IPS-15b (cell line): ENCODE results near the gene XG.
"Not testable (repeated sequence)": the region's sequence is repeated elsewhere in the genome, so short reads cannot be mapped to it uniquely, and the experiment has no call there.

Experiments used
- H3K27me3 ChIP-seq: one replicate; pipeline ENCODE4 v1.6.1; 2013; ENCODE audit warnings: low read length; ENCODE audit not compliant: control insufficient read depth, insufficient read depth
- H3K36me3 ChIP-seq: one replicate; pipeline ENCODE4 v1.6.1; 2013; ENCODE audit warnings: low read length; ENCODE audit not compliant: control insufficient read depth, insufficient read depth
- H3K4me1 ChIP-seq: one replicate; pipeline ENCODE4 v1.6.1; 2013; ENCODE audit warnings: mild to moderate bottlenecking, low read length; ENCODE audit not compliant: control insufficient read depth, insufficient read depth
- H3K4me3 ChIP-seq: one replicate; pipeline ENCODE4 v1.5.1; 2013; ENCODE audit warnings: low read depth, low read length
- H3K9ac ChIP-seq: one replicate; pipeline ENCODE4 v1.6.1; 2013; ENCODE audit warnings: low read depth, mild to moderate bottlenecking, low read length
- H3K9me3 ChIP-seq: one replicate; pipeline ENCODE4 v1.6.1; 2013; ENCODE audit warnings: mild to moderate bottlenecking, low read length; ENCODE audit not compliant: control insufficient read depth, insufficient read depth

XG gene

DNA sequence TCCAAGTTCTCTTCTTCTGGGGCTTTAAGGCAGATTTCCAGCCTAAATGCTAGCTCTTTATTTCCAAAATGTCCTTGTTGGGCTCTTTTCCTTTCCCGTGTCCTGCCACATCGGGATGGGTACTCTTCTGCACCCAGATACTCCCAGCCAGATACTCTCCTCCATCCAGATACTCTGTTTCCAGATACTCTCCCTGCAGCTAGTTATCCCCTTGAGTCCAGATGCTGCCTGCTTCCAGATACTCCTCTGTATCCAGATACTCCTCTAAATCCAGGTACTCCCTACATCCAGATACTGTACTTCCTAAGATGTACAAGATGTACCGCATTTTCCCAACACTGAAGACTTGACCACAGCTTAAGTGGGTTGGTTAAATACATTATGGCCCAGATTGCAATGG is 10.5 kb upstream of the XG start:
- Histone ChIP-seq H3K27me3 (no peaks in the 10 kb centered on the region), H3K9ac (no peak overlapping the region), H3K4me1 (no peaks in the 10 kb centered on the region), H3K36me3 (no peaks in the 10 kb centered on the region), H3K9me3 (no peaks in the 10 kb centered on the region), H3K4me3 (no peak overlapping the region)

DNA sequence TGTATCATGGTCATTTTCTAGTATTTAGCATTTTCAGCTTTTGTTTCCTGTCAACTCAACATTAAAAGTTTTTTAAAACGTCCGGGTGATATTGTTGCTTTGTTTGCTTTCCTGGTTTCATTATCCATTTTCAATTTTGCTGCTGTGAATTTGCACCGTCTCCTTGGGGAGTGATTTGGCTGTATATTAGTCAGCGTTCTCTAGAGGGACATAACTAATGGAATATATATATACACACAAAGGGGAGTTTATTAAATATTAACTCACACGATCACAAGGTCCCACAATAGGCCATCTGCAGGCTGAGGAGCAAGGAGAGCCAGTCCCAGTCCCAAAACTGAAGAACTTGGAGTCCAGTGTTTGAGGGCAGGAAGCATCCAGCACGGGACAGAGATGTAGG is 5.6 kb upstream of the XG start:
- not testable (repeated sequence) for H3K9me3 ChIP-seq, H3K9ac ChIP-seq, H3K27me3 ChIP-seq, H3K36me3 ChIP-seq, H3K4me3 ChIP-seq, H3K4me1 ChIP-seq

DNA sequence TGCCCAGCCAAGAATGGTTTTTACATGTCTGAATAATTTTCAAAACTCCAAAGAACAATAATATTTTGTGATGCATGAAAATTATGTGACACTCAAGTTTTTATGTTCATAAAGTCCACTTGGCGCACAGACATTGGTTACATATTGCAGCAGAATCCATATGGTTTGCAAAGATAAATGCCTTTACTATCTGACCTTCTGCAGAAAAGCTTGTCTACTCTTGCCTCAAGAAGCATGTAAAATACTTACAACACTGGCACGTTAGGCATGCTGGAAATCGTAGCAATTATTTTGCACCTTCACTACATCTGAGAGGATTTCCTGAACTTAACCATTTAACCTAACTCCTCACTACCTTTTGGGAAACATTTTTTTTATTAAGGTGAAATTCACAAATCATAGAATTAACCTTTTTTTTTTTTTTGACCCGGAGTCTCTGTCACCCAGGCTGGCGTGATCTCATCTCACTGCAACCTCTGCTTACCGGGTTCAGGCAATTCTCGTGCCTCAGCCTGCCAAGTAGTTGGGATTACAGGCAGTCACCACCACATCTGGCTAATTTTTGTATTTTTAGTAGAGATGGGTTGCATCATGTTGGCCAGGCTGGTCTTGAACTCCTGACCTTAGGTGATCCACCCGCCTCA is 3.5 kb upstream of the XG start:
- no peaks in the 10 kb centered on the region for H3K9me3 ChIP-seq
- H3K4me1 ChIP-seq = no peaks in the 10 kb centered on the region
- H3K36me3 ChIP-seq = no peaks in the 10 kb centered on the region
- H3K4me3 ChIP-seq = no peak overlapping the region
- H3K9ac ChIP-seq = no peak overlapping the region
- H3K27me3 ChIP-seq = no peaks in the 10 kb centered on the region

DNA sequence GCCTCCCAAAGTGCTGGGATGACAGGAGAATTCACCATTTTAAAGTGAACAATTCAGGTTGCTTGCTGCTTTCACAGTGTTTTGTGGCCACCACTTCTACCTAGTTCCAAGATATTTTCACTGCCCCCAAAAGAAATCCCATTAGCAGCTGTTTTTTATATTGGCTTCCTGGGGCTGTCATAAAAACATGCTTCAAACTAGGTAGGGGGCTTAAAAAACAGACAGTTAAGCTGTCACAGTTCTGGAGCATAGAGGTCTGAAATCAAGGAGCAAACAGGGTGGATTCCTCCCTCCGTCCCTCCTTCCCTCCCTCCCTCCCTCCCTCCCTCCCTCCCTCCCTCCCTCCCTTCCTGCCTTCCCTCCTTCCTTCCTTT is 3.0 kb upstream of the XG start:
- no peaks in the 10 kb centered on the region for H3K4me1 ChIP-seq
- H3K9ac ChIP-seq = no peak overlapping the region
- no peak overlapping the region for H3K4me3 ChIP-seq
- no peaks in the 10 kb centered on the region for H3K9me3 ChIP-seq
- H3K36me3 ChIP-seq = no peaks in the 10 kb centered on the region
- H3K27me3 ChIP-seq = no peaks in the 10 kb centered on the region

DNA sequence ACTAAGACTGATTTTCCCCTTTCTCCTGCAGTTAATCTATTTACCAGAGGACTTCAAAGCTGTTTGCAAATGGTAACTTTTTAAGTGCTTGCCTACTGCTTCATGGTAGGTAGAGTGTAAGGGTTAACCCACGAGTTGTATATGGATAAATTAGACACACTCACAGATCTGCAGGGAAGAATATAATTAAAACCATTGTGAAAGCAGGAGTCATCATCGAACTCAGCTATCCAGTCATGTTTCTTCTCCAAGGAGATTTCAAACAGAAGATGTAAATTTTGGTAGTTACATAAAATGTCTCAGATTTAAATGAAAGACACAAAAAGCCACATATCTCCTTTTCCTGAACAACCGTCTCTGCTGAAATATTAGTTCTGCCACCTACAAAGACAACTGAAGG is 549 bp upstream of the XG start:
- Histone ChIP-seq H3K9ac (no peak overlapping the region), H3K9me3 (no peaks in the 10 kb centered on the region), H3K36me3 (no peaks in the 10 kb centered on the region), H3K4me3 (no peak overlapping the region), H3K27me3 (no peaks in the 10 kb centered on the region), H3K4me1 (no peaks in the 10 kb centered on the region)

DNA sequence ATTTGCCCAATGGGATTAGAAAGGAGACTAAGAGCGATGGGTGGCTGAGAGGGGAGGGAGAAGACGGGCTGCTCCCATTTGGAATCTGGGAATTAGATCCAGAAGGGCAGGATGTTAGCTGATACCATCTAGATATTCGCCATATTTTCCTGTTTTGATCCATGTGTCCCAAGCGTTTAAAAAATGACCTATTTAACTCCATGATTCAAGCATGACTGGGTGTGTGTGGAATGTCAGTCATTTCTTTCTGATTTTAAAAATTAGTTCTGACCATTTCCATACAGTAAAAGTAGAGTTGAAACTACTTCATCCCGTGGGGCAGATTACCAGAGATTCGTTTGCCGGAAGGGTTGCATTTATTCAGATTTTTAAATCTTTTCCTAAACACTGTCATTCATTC is 601 bp downstream of the XG start:
- H3K9me3 ChIP-seq, H3K27me3 ChIP-seq, H3K36me3 ChIP-seq, H3K4me1 ChIP-seq, H3K9ac ChIP-seq, H3K4me3 ChIP-seq: not testable (repeated sequence)

DNA sequence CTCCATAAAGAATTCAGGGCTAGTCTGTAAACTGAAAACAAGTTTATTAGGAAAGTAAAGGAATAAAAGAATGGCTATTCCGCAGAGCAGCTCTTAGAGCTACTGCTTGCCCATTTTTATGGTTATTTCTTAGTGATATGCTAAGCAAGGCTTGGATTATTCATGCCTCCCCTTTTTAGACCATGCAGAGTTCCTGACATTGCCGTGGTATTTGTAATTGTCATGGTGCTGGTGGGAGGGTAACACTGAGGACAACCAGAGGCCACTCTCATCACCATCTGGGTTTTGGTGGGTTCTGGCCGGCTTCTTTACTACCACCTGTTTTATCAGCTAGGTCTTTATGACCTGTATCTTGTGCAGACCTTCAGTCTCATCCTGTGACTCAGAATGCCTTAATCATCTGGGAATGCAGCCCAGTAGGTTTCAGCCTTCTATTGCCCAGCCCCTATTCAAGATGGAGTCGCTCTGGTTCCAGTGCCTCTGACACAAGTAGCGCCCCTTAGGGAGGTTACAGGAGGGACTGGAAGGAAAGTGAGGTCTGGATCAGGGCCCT is 3.4 kb downstream of the XG start:
- H3K4me3 ChIP-seq, H3K36me3 ChIP-seq, H3K27me3 ChIP-seq, H3K4me1 ChIP-seq, H3K9ac ChIP-seq, H3K9me3 ChIP-seq: not testable (repeated sequence)

DNA sequence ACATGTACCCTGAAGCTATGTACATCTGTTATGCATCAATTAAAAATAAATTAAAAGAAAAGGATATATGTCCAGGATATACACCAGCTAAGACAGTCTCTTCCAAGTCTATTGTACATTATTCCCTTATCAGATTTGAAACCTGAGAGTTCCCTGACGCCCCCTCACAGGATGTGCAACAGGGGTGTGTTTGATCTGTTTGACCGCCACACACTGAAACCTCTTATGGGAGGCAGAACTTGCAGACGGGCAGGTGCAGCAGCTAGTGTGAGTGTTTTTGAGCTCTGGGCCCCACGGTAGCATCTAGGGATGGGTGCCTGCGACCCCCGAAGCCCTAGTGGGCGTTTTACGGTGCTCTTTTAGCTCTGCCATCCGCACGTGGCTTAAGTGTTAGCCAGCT is 4.7 kb downstream of the XG start:
- Histone ChIP-seq H3K4me1 (no peaks in the 10 kb centered on the region), H3K9ac (no peak overlapping the region), H3K4me3 (no peak overlapping the region), H3K36me3 (no peaks in the 10 kb centered on the region), H3K27me3 (no peaks in the 10 kb centered on the region), H3K9me3 (no peaks in the 10 kb centered on the region)

DNA sequence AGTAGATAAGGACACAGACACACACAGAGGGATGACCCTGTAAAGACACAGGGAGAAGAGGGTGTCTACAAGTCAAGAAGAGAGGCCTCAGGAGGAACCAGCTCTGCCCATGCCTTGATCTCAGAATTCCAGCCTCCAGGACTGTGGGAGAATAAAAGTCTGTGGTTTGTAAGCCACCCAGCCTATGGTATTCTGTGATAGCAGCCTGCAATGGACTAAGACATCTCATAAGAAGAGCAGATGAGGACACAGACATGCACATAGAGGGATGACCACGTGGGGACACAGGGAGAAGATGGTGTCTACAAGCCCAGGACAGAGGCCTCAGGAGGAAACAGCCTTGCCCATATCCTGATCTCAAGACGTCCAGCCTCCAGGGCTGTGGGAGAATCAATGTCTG is 9.4 kb downstream of the XG start:
- no peaks in the 10 kb centered on the region for H3K27me3 ChIP-seq
- no peaks in the 10 kb centered on the region for H3K4me1 ChIP-seq

DNA sequence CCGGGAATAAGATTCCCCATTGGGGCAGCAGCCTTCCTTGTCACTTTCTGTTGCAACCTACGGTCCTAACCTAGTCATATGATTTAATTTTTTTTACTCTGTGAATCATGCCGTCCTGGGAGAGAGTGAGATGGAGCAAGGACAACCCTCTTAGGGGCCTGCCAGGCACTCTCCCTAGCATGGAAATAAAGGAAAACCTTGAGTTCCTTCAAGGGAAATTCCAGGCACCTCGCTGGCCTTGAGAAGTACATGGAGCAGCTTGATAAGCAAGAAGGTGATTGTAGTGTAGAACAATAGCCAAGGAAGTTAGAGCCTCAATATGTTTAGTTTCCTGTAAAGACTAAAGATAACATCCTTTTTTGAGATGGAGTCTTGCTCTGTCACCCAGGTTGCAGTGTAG is 10.8 kb downstream of the XG start:
- not testable (repeated sequence) for H3K4me3 ChIP-seq, H3K27me3 ChIP-seq, H3K9ac ChIP-seq, H3K4me1 ChIP-seq, H3K9me3 ChIP-seq, H3K36me3 ChIP-seq

More for the DNA sequence above, 9.4 kb downstream of the XG start:
- Histone ChIP-seq H3K9me3 (no peaks in the 10 kb centered on the region), H3K4me3 (no peak overlapping the region), H3K36me3 (no peaks in the 10 kb centered on the region), H3K9ac (no peak overlapping the region)

DNA sequence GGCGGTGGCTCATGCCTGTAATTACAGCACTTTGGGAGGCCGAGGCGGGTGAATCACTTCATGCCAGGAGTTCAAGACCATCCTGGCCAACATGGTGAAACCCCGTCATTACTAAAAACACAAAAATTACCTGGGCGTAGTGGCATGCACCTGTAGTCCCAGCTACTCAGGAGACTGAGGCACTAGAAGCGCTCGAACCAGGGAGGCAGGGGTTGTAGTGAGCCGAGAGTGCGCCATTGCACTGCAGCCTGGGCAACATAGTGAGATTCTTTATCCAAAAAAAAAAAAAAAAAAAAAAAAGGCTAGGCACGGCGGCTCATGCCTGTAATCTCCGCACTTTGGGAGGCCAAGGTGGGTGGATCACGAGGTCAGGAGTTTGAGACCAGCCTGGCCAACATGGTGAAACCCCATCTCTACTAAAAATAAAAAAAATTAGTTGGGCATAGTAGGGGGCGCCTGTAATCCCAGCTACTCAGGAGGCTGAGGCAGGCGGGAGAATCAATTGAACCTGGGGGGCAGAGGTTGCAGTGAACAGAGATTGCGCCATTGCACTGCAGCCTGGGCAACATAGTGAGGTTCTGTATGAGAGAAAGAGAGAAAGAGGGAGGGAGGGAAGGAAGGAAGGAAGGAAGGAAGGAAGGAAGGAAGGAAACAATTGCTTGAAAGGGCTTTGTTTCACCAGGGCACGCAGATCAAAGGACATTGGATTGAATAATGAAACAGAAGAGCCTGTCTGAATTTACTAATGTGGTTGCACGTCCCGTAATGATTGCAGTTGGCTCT is 13.1 kb downstream of the XG start:
- H3K4me1 ChIP-seq, H3K36me3 ChIP-seq, H3K4me3 ChIP-seq, H3K9ac ChIP-seq, H3K9me3 ChIP-seq, H3K27me3 ChIP-seq: not testable (repeated sequence)

DNA sequence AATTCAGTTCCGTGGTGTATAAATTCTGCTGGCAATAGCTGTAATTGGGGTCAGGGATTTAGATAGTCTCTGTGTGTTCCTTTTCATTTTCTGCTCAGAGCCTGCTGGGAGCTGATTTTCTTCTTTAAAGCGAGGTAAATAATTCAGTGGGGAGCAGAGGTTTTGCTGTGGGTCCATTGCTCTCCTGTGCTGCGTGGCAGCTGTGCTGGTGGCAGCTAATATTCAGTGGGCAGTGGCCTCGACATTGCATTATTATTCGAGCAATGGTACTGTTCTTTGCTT is 13.7 kb downstream of the XG start:
- Histone ChIP-seq H3K9ac (no peak overlapping the region), H3K4me3 (no peak overlapping the region), H3K36me3 (no peaks in the 10 kb centered on the region), H3K4me1 (no peaks in the 10 kb centered on the region), H3K27me3 (no peaks in the 10 kb centered on the region), H3K9me3 (no peaks in the 10 kb centered on the region)
